ENCODE data around the gene TTLL13.

- peak; percentile 56 for TF ChIP-seq CTCF (IDR thresholded peaks at IDR 0.05)
- TF ChIP-seq ZFX (IDR thresholded peaks at IDR 0.05; ENCODE audit: borderline replicate concordance) = no peak
Measured at GRCh38 chr15:90232941-90233386, 16.4 kb upstream of the TTLL13 start.

Data from 22Rv1 (cell line).